Left kidney (tissue), 2 donors: ENCODE data around the gene PPIH. TPM values are rescaled to one million over a fixed set of nuclear protein-coding genes. Genes with fewer than 3 reads are reported as not detected.
"Not testable (repeated sequence)": the region's sequence is repeated elsewhere in the genome, so short reads cannot be mapped to it uniquely, and the experiment has no call there.

Source experiments
- DNase-seq: peaks from one replicate; pipeline ENCODE4 v3.0.0-alpha.2; 2013
- polyA plus RNA-seq: library from polyadenylated mRNA; unstranded; fragments of 120-200 nt; gene quantifications from one replicate; pipeline ENCODE4 v1.2.1, GENCODE V29; 2013; ENCODE audit not compliant: insufficient read length

Gene PPIH
- polyA plus RNA-seq, 1 donor, result 59.6 TPM

- DNase-seq, result peak; percentile 98
Observed at GRCh38 chr1:42681741-42682483, 23.7 kb downstream of the PPIH start, which contains the start of gene YBX1. TSS of gene YBX1 (plus strand) at chr1:42682418. CDS start at chr1:42682566, 148 bp downstream.

GRCh38 chr1:42682484-42682738 lies 24.2 kb downstream of the PPIH start:
- not testable (repeated sequence) for DNase-seq

- DNase-seq, result no peak
Observed at GRCh38 chr1:42682739-42683531, 24.7 kb downstream of the PPIH start.

- DNase-seq, result no peak
Observed at GRCh38 chr1:42684139-42684538, 25.9 kb downstream of the PPIH start.

GRCh38 chr1:42686418-42686817 lies 28.2 kb downstream of the PPIH start:
- DNase-seq, result no peak

GRCh38 chr1:42689912-42690311 lies 31.7 kb downstream of the PPIH start:
- DNase-seq, result no peak

- DNase-seq, result no peak
Observed at GRCh38 chr1:42690477-42691156, 32.4 kb downstream of the PPIH start.

- DNase-seq, result no peak
Observed at GRCh38 chr1:42691157-42691498, 32.9 kb downstream of the PPIH start.

GRCh38 chr1:42692461-42692860 lies 34.2 kb downstream of the PPIH start:
- no peak for DNase-seq

- DNase-seq, result no peak
Observed at GRCh38 chr1:42692911-42693310, 34.7 kb downstream of the PPIH start.

- no peak for DNase-seq
Observed at GRCh38 chr1:42698081-42698813, 40.0 kb downstream of the PPIH start.

GRCh38 chr1:42700006-42700405 lies 41.8 kb downstream of the PPIH start:
- DNase-seq, result no peak

GRCh38 chr1:42703888-42704464 lies 45.8 kb downstream of the PPIH start:
- no peak for DNase-seq

- DNase-seq, result not testable (repeated sequence)
Observed at GRCh38 chr1:42712808-42713207, 54.6 kb downstream of the PPIH start.

- no peak for DNase-seq
Observed at GRCh38 chr1:42713293-42713692, 55.1 kb downstream of the PPIH start.

GRCh38 chr1:42714441-42714840 lies 56.2 kb downstream of the PPIH start:
- not testable (repeated sequence) for DNase-seq

GRCh38 chr1:42720868-42721267 lies 62.6 kb downstream of the PPIH start:
- DNase-seq, result no peak

GRCh38 chr1:42721926-42722325 lies 63.7 kb downstream of the PPIH start:
- DNase-seq, result no peak

GRCh38 chr1:42722403-42722802 lies 64.2 kb downstream of the PPIH start:
- not testable (repeated sequence) for DNase-seq

GRCh38 chr1:42723511-42723910 lies 65.3 kb downstream of the PPIH start:
- no peak for DNase-seq

GRCh38 chr1:42725820-42726219 lies 67.6 kb downstream of the PPIH start:
- DNase-seq, result not testable (repeated sequence)
